ENCODE measurements around the gene ACTL10. TPM values are rescaled to one million over a fixed set of nuclear protein-coding genes. Genes with fewer than 3 reads are reported as not detected.

Gene ACTL10
- total RNA-seq, 1 experiment from 2014 or later: 1.3 TPM

DNA sequence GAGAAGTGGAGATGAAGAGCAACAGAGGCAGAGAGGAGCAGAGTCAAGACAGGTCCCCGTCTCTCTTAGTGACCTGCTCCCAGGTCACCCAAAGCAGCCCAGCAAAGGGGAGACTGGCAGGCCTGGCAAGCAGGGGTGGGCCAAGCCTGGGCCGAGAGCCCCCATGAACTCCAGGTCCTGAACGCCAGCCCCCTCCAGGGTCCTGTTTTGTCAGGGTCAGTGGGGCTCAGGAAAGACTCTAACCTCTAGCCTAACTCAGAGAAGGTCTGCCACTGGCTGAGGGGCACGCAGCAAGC, 6.3 kb downstream of the ACTL10 start (continued):
- TF ChIP-seq CREM (CRISPR knock-in tag; IDR thresholded peaks at IDR 0.05) (no peak), HMGA2 (CRISPR knock-in tag; IDR thresholded peaks at IDR 0.05) (no peak)
- TF ChIP-seq, protein P1, sequence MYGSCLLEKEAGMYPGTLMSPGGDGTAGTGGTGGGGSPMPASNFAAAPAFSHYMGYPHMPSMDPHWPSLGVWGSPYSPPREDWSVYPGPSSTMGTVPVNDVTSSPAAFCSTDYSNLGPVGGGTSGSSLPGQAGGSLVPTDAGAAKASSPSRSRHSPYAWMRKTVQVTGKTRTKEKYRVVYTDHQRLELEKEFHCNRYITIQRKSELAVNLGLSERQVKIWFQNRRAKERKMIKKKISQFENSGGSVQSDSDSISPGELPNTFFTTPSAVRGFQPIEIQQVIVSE (CRISPR knock-in tag; IDR thresholded peaks at IDR 0.05; ENCODE audit: borderline replicate concordance): no peak
- TF ChIP-seq, protein P2, sequence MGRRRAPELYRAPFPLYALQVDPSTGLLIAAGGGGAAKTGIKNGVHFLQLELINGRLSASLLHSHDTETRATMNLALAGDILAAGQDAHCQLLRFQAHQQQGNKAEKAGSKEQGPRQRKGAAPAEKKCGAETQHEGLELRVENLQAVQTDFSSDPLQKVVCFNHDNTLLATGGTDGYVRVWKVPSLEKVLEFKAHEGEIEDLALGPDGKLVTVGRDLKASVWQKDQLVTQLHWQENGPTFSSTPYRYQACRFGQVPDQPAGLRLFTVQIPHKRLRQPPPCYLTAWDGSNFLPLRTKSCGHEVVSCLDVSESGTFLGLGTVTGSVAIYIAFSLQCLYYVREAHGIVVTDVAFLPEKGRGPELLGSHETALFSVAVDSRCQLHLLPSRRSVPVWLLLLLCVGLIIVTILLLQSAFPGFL (CRISPR knock-in tag; IDR thresholded peaks at IDR 0.05; ENCODE audit: borderline replicate concordance): no peak

DNA sequence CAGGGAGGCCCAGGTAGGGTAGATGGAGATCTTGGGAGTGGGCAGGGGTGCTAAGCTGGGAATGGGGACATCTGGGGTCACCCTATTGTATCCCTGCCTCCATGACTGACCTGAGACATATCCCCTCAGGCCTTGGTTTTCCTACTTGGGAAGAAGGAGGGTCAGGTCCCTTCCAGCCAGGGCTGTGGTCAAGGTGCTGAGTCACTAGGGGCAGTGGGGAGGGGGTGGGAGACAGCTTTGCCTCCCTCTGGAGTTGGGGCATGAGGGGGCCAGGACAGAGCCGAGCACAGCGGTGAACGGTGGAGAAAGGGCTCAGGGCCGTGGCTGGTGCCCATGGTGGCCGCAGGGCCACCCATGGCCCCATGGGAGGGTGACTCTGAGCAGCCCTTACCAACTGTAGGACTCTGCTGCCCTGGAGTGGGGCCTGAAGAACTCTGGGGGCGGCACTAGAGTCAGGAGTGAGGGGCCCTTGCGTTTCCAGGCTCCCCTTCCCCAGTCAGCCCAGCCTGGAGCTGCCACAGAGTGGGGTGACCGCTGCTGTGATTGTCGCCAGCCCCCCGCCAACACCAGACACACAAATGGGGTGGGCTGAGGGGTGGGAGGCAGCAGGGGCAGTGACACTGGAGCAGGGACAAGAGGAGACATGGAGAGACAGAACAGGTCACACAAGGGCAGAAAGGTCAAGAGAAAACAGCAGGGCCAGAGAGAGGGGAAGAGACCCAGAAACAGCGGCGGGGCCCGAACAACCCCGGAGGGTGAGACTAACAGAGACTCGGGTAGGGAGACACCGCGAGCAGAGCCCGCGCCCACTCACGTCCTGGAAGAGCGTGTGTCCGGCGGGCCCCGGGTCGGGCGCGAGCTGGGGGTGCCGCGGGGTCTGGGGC, 6.9 kb downstream of the ACTL10 start:
- TF ChIP-seq, protein P3, sequence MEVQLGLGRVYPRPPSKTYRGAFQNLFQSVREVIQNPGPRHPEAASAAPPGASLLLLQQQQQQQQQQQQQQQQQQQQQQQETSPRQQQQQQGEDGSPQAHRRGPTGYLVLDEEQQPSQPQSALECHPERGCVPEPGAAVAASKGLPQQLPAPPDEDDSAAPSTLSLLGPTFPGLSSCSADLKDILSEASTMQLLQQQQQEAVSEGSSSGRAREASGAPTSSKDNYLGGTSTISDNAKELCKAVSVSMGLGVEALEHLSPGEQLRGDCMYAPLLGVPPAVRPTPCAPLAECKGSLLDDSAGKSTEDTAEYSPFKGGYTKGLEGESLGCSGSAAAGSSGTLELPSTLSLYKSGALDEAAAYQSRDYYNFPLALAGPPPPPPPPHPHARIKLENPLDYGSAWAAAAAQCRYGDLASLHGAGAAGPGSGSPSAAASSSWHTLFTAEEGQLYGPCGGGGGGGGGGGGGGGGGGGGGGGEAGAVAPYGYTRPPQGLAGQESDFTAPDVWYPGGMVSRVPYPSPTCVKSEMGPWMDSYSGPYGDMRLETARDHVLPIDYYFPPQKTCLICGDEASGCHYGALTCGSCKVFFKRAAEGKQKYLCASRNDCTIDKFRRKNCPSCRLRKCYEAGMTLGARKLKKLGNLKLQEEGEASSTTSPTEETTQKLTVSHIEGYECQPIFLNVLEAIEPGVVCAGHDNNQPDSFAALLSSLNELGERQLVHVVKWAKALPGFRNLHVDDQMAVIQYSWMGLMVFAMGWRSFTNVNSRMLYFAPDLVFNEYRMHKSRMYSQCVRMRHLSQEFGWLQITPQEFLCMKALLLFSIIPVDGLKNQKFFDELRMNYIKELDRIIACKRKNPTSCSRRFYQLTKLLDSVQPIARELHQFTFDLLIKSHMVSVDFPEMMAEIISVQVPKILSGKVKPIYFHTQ (CRISPR knock-in tag; IDR thresholded peaks at IDR 0.05): no peak
- TF ChIP-seq JUN (CRISPR knock-in tag; IDR thresholded peaks at IDR 0.05): no peak
- TF ChIP-seq CREM (CRISPR knock-in tag; IDR thresholded peaks at IDR 0.05): no peak
- TF ChIP-seq, protein P4, sequence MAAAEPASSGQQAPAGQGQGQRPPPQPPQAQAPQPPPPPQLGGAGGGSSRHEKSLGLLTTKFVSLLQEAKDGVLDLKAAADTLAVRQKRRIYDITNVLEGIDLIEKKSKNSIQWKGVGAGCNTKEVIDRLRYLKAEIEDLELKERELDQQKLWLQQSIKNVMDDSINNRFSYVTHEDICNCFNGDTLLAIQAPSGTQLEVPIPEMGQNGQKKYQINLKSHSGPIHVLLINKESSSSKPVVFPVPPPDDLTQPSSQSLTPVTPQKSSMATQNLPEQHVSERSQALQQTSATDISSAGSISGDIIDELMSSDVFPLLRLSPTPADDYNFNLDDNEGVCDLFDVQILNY (CRISPR knock-in tag; IDR thresholded peaks at IDR 0.05): no peak
- no peak for TF ChIP-seq TEAD4 (CRISPR knock-in tag; IDR thresholded peaks at IDR 0.05)
- TF ChIP-seq, protein P5, sequence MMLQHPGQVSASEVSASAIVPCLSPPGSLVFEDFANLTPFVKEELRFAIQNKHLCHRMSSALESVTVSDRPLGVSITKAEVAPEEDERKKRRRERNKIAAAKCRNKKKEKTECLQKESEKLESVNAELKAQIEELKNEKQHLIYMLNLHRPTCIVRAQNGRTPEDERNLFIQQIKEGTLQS (CRISPR knock-in tag; conservative IDR thresholded peaks at IDR 0.05): no peak
- no peak for DNase-seq (ENCODE audit: low spot score)
- no peaks in the 10 kb centered on the region for H3K9me3 Mint-ChIP-seq
- ChIA-PET POLR2A (interaction anchor here (0.5 kb wide), 1 partner anchor 21 kb away, joined by 3 read pairs; no protein-coding TSS in a partner anchor), CTCF (interaction anchor here (0.8 to 1.7 kb wide), 3 partner anchors 20 to 216 kb away, joined by 3 to 5 read pairs (median 4); no protein-coding TSS in a partner anchor)
- no peaks in the 10 kb centered on the region; the same call in 1 of the 2 replicates for H3K27me3 Mint-ChIP-seq (ENCODE audit: low read depth)
- peak overlapping the region; percentile 92 for H3K4me3 Mint-ChIP-seq
- ATAC-seq: peak; percentile 17
- peaks cover 23% of the 10 kb centered on the region for H3K36me3 Mint-ChIP-seq
- peaks cover 31% of the 10 kb centered on the region for H3K4me1 Mint-ChIP-seq
- 0 out of 2 replicates have a peak overlapping the region, but pooled peaks have one; percentile 66 for H3K27ac Mint-ChIP-seq

DNA sequence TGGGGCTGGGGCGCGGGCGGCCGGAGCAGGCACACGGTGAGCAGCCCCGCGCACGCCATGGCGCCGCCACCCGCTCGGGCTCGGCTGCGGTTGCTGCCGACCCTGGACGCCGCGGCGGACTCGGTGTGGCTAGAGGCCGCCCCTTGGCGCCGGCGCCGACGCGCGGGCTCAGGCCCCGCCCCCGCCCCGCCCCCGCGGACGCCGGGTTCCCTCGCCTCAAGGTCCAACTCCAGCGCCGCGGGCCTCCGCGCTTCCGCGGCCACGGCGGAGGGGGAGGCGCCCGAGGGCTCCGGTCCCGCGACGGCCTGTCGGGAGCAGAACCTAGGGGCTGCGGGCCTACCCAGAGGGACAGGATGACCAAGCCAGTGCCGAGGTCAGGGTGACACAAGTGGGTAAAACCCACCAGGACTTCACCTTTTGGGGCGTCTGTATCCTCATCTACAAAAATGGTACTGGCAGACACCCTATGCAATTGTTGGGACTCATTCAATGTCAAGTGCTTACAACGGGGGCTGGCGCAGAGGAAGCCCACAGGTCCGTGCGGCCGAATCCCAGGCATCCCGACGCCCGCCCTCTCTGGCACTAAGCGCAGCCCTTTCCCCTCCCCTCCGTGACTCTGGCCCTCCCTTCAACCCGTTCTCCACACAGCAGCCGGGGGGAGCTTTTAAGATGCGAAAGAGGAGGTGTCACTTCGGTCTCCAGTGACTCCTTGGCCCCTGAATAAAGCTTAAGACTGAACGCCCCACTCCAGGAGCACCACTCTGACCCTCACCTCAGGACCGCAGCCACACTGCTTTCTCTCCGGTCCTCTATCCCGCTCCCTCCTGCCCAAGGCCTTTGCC, 7.8 kb downstream of the ACTL10 start, which contains the start of gene NECAB3:
Gene NECAB3, minus strand, starts transcription at position 135 of the 842 bp plus-strand sequence. Its CDS starts 76 bp downstream, at position 59.
- Mint-ChIP-seq H3K4me1 (peaks cover 31% of the 10 kb centered on the region), H3K27ac (peak within 1 kb of the TSS; percentile 69), H3K27me3 (ENCODE audit: low read depth) (no peaks in the 10 kb centered on the region; the same call in 1 of the 2 replicates), H3K9me3 (no peaks in the 10 kb centered on the region), H3K36me3 (peaks cover 27% of the 10 kb centered on the region), H3K4me3 (peak within 1 kb of the TSS; percentile 92)
- ATAC-seq (peak; percentile 79), DNase-seq (ENCODE audit: low spot score) (peak; percentile 78)
- ChIA-PET CTCF (interaction anchor here (0.6 to 1.3 kb wide), 2 partner anchors 11 to 58 kb away, joined by 3 to 4 read pairs; partner anchors contain the start of gene ZNF341), POLR2A (no interaction called here)
- TF ChIP-seq, protein P2 (CRISPR knock-in tag; IDR thresholded peaks at IDR 0.05; ENCODE audit: borderline replicate concordance): no peak
- no peak for TF ChIP-seq RORB (CRISPR knock-in tag; IDR thresholded peaks at IDR 0.05)
- no peak for TF ChIP-seq FOXJ3 (CRISPR knock-in tag; IDR thresholded peaks at IDR 0.05; ENCODE audit: borderline replicate concordance)
- 0 out of 2 replicates have a peak, but pooled peaks have one; percentile 32 for TF ChIP-seq GABPB1 (CRISPR knock-in tag; IDR thresholded peaks at IDR 0.05)
- no peak for TF ChIP-seq ZBTB21 (CRISPR knock-in tag; IDR thresholded peaks at IDR 0.05; ENCODE audit: borderline replicate concordance)
- TF ChIP-seq, protein P6, sequence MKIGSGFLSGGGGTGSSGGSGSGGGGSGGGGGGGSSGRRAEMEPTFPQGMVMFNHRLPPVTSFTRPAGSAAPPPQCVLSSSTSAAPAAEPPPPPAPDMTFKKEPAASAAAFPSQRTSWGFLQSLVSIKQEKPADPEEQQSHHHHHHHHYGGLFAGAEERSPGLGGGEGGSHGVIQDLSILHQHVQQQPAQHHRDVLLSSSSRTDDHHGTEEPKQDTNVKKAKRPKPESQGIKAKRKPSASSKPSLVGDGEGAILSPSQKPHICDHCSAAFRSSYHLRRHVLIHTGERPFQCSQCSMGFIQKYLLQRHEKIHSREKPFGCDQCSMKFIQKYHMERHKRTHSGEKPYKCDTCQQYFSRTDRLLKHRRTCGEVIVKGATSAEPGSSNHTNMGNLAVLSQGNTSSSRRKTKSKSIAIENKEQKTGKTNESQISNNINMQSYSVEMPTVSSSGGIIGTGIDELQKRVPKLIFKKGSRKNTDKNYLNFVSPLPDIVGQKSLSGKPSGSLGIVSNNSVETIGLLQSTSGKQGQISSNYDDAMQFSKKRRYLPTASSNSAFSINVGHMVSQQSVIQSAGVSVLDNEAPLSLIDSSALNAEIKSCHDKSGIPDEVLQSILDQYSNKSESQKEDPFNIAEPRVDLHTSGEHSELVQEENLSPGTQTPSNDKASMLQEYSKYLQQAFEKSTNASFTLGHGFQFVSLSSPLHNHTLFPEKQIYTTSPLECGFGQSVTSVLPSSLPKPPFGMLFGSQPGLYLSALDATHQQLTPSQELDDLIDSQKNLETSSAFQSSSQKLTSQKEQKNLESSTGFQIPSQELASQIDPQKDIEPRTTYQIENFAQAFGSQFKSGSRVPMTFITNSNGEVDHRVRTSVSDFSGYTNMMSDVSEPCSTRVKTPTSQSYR (CRISPR knock-in tag; IDR thresholded peaks at IDR 0.05): no peak
- TF ChIP-seq, protein P7, sequence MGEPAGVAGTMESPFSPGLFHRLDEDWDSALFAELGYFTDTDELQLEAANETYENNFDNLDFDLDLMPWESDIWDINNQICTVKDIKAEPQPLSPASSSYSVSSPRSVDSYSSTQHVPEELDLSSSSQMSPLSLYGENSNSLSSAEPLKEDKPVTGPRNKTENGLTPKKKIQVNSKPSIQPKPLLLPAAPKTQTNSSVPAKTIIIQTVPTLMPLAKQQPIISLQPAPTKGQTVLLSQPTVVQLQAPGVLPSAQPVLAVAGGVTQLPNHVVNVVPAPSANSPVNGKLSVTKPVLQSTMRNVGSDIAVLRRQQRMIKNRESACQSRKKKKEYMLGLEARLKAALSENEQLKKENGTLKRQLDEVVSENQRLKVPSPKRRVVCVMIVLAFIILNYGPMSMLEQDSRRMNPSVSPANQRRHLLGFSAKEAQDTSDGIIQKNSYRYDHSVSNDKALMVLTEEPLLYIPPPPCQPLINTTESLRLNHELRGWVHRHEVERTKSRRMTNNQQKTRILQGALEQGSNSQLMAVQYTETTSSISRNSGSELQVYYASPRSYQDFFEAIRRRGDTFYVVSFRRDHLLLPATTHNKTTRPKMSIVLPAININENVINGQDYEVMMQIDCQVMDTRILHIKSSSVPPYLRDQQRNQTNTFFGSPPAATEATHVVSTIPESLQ (CRISPR knock-in tag; IDR thresholded peaks at IDR 0.05): no peak

All from WTC11 (cell line).